Hematopoietic multipotent progenitor cell treated with erythropoietin and hydrocortisone succinate and interleukin-3 and kit ligand, for 4 days (in vitro differentiated cells): ENCODE measurements around the gene ATP2B2.

ENCODE experiments used
- DNase-seq: peaks from one replicate; pipeline ENCODE4 v3.0.0-alpha.2; 2015

Gene ATP2B2

DNA sequence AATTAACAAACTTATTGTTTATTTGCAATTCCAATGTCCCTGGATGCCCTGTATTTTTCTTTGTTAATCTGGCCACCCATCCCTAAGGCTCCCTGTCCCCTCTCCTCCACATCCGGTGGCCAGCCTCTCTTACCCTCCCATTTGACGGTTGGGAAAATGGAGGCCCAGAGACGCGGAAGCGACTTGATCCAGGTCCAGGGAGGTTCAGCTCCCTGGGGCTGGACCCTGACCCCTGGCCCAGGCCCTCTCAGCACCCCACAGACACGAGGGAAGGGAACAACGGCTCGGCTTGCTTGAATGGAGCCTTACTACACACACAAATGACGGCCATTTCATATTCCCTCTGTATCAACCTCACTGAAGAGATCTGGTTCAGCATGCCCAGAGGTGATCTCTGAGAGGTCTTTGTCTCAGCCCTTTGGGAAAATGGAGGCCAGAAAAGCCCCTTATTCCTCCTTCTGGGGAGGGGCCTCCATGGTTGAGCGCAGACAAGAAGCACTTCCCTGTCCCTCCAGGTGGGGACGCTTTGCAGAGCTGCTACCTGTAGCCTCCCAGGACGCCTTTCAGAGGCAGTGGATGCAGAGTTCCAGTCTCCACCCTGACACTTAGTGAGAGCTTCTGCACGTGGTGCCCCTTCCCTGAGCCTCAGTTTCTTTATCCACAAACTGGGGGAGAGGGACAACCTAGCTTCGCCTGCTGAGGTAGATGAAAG, 82.1 kb downstream of the ATP2B2 start:
- no peak for DNase-seq

DNA sequence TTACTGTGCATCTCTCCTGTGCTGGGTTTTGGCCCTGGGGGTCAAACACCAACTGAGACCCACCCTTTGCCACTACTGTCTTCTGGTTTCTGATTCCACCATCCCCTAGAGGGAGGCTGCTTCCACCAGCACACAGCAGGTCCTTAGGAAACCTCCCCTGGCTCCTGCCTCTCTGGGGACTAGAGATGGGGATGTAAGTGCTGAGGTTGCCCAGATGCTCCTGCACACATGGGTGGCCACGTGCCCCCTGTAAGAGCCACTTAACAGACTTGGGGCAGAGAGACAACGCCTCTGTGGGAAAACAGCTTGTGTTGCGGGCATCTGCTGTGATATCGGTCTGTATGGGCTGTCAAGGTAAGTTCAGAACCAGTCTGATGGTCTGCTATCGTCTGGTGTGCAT, 83.4 kb downstream of the ATP2B2 start:
- no peak for DNase-seq

DNA sequence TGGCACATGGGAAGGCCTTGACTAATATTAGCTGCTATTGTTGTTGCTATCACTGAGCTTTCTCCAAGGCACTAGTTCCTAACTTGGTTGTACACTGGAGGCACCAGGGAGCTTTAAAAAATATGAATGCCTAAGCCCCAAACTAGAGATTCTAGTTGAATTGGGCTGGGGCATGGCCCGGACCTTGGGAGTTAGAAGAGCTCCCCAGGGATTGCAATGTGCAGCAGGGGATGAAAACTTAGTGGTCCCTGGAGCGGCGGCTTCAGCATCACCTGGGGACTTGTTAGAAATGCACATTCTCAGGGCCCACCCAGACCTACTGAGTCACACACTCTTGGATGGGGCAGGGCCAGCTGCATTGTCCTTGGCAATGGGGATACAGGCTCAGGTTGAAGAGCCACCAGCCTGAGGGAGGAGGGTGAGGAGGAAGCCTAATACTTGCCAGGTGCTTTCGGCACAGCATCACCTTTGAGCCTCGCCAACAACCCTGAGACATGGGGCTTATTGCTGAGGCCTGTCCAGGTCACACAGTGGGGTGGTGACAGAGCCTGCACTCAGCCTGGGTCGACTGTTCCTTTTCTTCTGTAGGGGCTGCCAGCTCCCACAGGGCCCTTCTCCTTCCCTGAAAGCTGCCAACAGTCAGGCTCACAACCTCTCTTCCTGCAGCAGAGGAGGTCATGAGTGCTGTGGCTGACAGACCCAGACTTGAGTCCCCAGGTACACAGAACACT, 84.5 kb downstream of the ATP2B2 start:
- no peak for DNase-seq

DNA sequence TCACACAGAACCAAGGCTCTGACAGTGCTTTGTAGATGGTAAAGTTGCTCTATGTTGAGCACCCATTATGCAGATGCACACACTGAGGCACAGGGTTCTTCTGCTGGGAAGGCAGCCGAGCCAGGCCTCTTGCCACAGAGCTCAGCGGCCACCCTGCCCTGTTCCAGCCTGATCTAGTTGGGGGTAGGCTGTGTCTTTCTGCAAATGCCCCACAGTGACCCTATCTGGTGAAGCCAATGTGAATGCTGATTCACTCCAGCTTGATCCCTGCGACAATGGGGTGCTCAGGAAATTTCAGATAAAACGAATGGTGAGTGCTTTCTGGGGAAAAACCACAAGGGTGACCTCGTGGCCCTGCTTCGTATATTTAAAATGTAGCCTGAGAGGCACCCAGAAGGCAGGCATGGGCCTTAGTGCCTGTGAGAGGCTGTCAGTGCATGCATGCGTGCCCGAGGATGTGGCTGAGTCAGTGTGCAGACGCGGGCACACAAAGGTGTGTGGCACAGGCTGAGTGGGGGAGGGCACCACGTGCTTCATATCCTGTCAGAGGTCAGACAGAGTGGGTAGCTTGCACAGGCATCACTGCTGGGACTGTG, 85.7 kb downstream of the ATP2B2 start:
- peak; percentile 49 for DNase-seq

DNA sequence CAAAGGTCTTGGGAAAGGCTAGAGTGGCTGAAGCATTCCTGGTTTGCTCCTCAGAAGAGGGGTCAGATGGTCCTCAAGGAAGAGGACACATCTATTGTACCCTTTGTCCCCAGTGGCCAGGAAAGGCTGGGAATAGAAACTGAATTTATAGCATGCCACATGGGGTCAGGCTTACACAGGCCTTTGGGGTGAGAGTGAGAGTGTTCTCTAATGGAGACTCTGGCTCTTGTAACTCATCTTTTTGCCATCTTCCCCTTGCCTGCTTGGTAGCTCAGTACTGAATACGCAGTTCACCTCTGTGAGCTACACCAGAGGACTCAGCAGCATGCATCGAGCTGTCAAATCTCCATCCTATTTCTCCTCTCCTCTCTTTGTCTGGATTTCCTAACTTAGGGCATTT, 87.5 kb downstream of the ATP2B2 start:
- DNase-seq, result peak; percentile 60

DNA sequence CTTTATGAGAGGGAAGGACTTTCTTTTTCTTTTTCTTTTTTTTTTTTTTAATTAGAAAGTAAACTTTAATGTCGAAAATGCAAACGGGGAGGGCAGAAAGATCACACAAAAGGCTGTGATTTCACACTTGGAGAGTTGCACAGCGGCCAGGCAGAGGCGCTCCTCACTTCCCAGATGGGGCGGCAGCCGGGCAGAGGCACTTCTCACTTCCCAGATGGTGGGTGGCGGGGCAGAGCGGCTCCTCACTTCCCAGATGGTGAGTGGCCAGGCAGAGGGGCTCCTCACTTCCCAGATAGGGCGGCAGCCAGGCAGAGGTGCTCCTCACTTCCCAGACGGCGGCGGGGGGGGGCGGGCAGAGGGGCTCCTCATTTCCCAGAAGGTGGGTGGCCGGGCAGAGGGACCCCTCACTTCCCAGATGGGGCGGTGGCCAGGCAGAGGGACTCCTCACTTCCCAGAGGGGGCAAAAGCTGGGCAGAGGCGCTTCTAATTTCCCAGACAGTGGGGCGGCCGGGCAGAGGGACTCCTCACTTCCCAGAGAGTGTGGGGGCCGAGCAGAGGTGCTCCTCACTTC, 88.6 kb downstream of the ATP2B2 start:
- DNase-seq, result no peak

DNA sequence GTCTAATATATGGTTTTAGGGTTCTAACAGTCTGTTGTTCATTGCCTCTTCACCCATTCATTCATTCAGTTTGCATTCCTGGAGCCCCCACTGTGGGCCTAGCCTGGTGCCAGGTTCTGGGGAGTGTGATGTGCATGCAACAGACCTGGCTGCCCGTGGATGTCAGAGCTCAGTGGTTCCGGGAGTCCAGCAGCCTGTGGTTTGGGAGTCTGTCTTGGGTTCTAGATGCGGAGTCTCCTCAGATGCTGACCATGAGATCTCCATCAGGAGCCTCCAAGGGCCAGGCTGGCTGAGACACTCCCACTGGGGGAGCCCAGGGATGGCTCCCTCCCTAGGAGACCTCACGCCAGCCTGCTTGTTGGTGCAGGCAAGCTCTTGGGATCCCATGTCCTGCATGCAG, 92.3 kb downstream of the ATP2B2 start:
- no peak for DNase-seq

DNA sequence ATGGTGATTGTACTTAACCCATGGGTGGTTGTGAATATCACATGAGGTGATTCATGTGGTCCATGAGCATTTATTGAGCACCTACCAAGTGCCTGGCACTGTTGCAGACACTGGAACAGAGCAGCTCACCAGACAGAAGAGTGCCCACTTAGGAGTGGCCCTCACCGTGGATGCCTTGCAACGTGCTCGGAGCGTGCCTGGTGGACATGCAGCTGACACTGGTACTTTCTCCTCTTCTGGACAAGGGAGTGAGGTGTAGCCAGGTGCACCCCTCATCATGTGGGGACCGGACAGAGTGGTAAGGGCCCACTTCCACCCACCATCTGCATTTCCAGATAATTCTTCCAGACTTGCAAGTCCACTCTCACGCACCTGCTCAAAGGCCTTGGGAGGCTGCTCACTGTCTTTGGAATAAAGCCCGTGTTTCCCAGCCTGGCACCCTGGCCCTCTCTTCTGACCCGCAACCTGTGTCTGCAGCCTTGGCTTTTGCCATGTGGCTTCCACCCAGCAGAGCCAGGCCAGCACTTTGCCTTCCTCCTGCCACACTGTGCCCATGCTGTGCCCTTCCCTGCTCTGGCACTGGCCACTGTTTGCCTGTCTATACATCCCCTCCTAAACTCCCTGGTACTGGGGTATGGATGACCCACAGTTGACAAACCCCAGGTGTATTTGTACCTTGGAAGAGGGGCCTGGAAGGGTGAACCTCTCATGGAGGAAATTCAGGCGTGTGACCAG, 93.6 kb downstream of the ATP2B2 start:
- DNase-seq, result no peak

DNA sequence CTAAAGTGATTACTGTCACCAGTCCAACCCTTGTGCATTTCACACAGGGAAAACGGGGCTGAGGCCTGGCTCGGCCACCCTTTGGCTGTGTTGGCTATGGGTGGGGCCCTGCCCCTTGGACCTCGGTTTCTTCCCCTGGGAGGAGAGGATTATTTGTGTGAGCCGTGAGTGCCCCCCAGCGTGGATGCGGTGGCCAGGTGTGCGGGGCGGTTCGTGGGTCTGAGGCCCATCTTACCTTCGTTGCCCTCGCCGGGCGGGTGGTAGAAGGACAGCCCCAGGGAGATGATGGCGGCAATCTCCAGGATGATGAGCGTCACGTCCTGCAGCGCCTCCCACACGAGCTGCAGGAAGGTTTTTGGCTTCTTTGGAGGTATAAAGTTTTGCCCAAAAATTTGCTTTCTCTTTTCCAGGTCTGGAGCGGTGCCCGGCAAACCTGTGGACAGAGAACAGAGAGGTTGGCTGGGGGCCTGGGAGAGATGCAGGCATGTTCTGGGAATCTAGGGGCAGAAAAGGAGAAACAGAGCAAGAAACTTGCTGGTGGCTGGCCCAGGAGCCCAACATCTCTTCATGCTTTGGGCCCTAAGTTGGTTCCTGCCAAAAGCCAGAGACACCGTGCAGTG, 94.9 kb downstream of the ATP2B2 start:
- no peak for DNase-seq

DNA sequence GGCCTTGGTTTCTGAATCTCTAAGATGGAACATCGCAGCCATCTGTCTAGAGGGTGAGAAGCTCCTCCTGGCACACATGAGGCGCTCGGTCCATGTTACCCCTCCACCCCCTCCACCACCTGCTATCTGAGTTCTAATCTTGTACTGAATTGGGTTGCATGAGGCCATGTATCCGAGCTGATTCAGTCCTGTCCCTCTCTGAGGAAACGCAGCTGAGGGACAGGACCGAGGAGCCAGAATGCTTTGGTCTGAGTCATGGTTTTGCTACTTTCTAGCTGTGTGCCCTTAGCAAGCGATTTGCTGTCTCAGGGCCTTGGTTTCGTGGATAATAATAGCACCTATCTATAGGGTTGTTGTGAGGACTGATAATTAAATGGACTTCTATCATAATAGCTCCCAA, 96.7 kb downstream of the ATP2B2 start:
- no peak for DNase-seq

DNA sequence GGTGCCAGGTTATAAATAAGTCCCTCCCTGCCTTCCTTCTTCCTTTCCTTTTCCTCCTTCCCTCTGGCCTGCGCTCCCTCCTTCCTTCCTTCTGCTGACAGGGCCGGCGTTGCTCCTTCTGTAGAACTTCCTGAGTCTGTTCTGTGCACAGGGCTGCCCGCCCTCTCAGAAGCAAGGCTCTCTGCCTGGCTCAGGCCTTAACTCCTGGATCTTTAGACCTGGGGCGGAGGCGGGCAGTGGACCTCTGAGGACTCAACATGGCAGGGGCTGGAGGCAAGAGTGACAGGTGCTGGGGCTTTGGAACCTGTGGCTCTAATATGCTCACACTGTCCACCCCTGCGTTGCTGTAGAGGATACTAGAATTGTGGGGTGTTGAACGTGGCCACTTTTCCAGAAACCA, 98.0 kb downstream of the ATP2B2 start:
- no peak for DNase-seq

DNA sequence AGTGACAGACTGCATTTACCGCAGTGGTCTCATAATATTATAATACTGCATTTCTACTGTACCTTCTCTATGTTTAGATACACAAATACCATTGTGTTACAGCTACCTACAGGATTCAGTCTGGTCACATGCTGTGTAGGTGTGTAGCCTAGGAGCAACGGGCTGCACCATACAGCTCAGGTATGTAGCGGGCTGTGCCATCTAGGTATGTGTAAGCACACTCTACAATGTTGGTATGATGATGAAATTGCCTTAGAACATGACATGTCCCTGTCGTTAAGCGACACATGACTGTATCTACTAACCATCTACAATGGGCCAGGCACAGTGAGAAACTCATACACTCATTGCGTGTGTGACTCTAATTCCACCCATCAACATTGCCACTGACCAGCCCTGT, 99.0 kb downstream of the ATP2B2 start:
- DNase-seq, result no peak

DNA sequence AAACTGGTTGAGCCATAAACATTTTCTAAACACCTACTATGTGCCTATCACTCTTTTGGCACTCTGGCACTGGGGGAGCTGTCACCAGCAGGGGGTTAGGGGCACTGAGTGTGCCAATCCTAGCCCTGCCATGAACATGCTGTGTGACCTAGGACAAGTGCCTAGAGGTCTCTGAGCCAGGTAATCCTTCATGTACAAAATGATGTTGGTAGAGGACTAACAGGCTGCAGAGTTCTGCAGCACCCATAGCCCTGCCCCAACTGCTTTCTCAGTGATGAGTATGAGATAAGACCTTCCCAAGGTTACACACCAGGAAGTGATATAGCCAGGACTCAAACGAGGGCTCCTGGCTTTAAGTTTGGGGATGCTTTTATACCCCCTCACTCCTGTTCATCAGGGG, 99.6 kb downstream of the ATP2B2 start:
- DNase-seq, result no peak

DNA sequence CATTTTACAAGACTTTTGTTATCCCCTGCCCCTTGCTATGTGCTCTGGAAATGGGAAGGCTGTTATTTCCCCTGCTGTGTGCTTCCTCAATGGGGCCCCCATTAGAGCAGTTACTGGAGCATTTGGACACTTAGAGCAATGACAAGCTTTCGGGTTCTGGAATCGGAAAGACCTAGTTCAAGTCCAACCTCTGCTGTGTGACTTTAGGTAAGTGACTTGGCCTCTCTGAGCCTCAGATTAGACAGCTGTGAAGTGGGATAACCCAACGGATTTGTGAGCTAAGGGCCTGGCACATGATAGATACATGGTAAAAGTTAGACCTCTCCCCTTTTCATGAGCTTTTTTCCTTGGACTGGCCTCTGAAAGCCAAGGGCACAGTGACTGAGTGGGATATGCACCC, 100.5 kb downstream of the ATP2B2 start:
- DNase-seq, result no peak

DNA sequence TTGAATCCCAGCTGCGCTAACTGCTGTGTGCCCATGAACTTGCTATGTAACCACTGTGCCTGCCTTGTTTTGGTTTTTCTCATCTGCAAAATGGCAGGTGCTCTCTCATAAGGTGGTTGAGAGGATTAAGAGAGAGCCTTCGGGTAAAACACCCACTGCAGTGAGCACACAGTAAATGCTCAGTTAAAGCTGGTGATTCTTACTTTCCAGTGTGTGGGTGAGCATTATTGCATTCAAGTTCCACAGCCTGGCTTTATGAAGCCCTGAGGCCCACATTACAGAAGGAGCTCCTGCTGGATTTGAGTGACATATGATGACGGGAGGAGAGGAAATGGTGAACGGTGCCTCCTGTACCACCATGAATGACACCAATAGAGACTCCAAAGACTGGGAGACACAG, 101.0 kb downstream of the ATP2B2 start:
- no peak for DNase-seq

DNA sequence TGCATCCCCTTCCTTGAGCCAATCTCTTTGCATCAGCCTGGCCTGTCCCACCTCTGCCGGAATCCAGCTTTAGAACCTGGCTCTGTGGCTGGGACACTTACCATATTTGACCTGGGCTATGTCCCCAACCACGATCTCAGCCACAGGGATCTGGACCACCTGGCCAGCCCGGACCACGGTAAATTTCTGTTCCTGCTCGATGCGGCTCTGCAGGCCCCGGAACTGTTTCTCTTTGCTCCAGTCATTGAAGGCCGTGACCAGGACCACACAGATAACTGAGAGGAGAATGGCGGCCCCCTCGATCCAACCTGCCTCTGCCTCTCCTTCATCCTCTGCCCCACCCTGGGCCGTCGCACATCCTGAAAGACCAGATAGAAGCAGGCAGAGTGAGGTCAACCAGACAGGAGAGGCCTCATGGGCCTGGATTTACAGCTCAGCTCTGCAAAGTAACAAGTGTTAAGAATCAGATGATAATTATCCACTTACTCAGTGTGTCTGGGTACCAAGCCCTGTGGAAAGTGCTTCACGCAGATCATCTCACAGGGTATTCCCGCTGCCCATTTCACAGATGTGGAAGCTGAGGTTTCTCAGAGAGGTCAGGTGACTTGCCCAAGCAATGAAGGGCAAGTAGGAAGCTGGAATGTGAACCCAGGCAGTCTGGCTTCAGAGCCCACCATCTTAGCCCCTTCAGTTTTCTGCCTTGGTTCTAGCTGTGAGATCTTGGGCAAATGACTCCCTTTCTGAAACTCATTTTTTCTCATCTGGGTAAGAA, 103.2 kb downstream of the ATP2B2 start:
- no peak for DNase-seq

DNA sequence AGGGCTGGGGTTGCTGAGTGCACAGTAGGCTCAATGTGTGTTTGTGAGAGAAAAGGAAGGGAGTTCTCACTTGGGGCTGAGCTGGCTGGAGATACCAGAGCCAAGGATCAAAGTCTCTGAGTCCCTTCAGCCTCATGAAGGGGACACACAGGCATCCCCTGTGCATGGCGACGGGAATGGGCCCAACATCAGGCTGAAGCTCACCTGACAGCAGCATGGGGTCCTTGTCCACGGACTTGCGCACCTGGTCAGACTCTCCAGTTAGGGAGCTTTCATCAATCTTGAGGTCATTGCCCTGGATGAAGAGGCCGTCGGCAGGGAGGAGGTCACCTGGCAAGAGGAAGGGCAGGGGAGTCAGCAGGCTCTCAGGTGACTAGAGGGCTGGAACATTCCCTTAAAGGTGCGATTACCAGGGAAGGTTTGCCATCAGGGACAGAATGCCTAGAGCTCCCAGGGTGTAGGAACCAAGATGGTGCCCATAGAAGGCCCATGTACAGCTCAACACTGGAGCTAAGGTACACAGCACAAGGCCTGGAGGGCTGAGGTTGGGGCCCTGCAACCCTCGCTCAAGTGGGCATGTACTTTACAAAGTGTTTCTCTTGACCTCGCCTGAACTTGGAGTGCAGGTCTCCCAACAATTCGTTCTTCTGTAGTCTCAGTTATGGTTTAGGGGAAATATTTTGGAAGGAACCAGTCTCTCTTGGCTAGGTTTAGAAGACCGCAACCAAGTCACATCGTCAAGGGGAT, 104.5 kb downstream of the ATP2B2 start:
- DNase-seq, result no peak

DNA sequence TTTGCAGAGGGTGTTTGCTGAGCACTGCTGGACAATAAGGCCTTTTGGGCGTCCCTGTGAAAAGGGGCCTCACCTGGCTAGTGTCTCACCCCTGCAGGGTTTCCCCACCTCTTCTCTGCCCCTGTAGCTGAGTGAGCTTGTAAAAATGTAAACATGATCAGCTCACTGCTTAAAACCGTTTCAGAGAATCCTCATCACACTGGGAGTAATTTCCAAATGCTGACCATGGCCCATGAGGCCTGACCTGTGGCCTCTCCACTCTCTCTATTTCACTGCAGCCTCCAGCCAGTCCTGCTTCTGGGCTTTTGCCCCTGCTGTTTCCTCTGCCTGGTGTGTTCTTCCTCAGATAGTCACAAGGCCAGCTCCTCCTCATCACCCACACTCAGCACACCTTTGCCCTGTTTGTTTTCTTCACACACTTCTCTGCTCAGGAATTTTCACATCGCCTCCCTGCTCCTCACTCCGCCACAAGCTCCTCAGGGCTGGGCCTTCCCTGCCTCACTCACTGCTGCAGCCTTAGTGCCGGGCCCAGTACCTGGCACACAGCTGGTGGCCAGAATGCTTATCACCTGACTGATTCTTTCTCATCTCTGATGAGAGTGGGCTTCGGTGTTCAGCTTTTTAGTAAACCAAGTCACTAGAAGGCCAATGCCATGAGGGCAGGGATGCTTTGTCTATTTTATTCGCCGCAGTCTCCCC, 105.2 kb downstream of the ATP2B2 start:
- no peak for DNase-seq

DNA sequence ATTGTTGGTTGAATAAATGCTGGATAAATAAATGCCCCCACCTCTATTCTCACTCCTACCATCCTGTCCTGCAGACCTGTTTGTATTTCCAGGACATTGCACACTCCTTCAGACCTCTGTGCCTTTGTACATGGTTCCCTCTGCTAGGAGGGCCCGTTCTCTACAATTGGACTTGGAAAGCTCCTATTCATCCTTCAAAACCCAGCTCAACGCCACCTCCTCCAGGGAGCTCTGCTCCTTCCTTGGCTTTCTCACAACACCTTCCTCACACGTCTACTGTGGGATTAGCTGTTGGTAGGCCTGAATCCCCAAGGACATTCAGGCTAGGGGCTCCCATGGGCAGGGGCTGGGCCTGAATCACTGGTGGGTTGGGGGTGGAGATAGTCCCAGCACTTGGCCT, 105.8 kb downstream of the ATP2B2 start:
- DNase-seq, result no peak

DNA sequence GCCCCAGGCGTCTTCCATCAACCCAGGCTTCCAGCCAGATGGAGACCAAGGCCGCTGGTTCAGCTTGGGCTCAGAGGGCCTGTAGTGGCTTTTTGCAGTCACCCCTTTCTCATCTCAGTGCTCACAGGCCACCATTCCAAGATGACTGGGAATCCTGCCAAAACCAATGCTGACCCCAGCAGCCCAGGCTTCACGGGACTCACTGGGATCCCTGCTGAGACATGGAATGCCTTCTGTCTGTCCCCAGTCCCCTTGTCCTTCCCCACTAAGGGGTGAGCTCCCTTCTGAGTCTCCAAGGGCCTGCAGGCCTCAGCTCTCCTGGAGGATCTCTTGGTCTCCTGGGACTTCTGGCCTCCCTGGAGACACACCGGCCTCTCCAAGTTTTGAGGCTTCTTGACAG, 107.0 kb downstream of the ATP2B2 start:
- DNase-seq, result no peak

DNA sequence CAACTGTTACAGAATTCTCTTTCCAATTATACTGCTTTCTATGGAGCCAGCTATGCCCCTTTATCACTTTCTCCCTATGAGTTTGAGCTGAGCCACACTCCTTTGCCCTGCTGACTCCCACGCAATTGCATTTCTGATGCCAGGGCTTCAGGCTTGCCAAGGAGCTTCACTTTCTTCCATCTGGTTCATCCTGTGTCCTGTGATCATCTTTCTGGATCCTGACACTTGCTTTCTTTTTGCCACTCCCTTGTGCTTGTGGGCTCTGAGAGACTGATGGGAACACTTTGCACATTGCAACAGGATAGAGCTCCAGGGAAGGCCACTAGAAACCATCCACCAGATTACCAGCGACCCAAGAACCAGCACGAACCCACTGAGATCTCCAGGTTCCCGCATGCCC, 107.5 kb downstream of the ATP2B2 start:
- no peak for DNase-seq
